MM.1S (cell line): Measurements from ENCODE around the gene ULBP1.

Source experiments
- DNase-seq: peaks from one replicate; pipeline ENCODE4 v3.0.0-alpha.2; 2015
- H2AFZ ChIP-seq: fragments of 300-600 bp; sonication (generic); 2 replicates; pipeline ENCODE4 v1.6.0; 2016; ENCODE audit warnings: antibody characterized with exemption, low read length
- H3F3A ChIP-seq: fragments of 300-600 bp; sonication (generic); 2 replicates; pipeline ENCODE4 v1.6.1; 2016; ENCODE audit warnings: mild to moderate bottlenecking, antibody characterized with exemption, low read length, moderate library complexity, mixed read lengths; ENCODE audit not compliant: insufficient read depth
- H3K27ac ChIP-seq: fragments of 300-600 bp; sonication (generic); 2 replicates; pipeline ENCODE4 v1.5.1; 2016; ENCODE audit warnings: mild to moderate bottlenecking, low read length
- H3K27me3 ChIP-seq: fragments of 300-600 bp; sonication (generic); replicated peaks from 2 replicates; pipeline ENCODE4 v1.6.0; 2016; ENCODE audit warnings: low read length; ENCODE audit not compliant: insufficient read depth
- H3K36me3 ChIP-seq: fragments of 300-600 bp; sonication (generic); replicated peaks from 2 replicates; pipeline ENCODE4 v1.6.1; 2016; ENCODE audit warnings: mild to moderate bottlenecking, low read length, mixed read lengths; ENCODE audit not compliant: insufficient read depth
- H3K4me1 ChIP-seq: fragments of 300-600 bp; sonication (generic); 2 replicates; pipeline ENCODE4 v1.6.1; 2016; ENCODE audit warnings: low read length, mixed read lengths
- H3K4me2 ChIP-seq: fragments of 300-600 bp; sonication (generic); 2 replicates; pipeline ENCODE4 v1.6.0; 2016; ENCODE audit warnings: low read depth, low read length
- H3K4me3 ChIP-seq: fragments of 300-600 bp; sonication (generic); 2 replicates; pipeline ENCODE4 v1.5.1; 2016; ENCODE audit warnings: low read length, mixed read lengths
- H3K79me2 ChIP-seq: fragments of 300-600 bp; sonication (generic); 2 replicates; pipeline ENCODE4 v1.6.1; 2016; ENCODE audit warnings: mixed run types, low read length, mixed read lengths
- H3K9ac ChIP-seq: fragments of 300-600 bp; sonication (generic); 2 replicates; pipeline ENCODE4 v1.6.1; 2016; ENCODE audit warnings: low read length, mixed read lengths
- H3K9me2 ChIP-seq: fragments of 300-600 bp; sonication (generic); replicated peaks from 2 replicates; pipeline ENCODE4 v1.6.1; 2016; ENCODE audit warnings: mild to moderate bottlenecking, low read length, mixed read lengths; ENCODE audit not compliant: insufficient read depth
- H3K9me3 ChIP-seq: fragments of 300-600 bp; sonication (generic); replicated peaks from 2 replicates; pipeline ENCODE4 v1.6.1; 2016; ENCODE audit warnings: mild to moderate bottlenecking, low read length, mixed read lengths; ENCODE audit not compliant: insufficient read depth
- H4K20me1 ChIP-seq: fragments of 300-600 bp; sonication (generic); 2 replicates; pipeline ENCODE4 v1.6.1; 2016; ENCODE audit warnings: mild to moderate bottlenecking, low read length, moderate library complexity, mixed read lengths; ENCODE audit not compliant: insufficient read depth
- EZH2 ChIP-seq: fragments of 300-600 bp; sonication (generic); optimal IDR thresholded peaks from 2 replicates; pipeline ENCODE3; 2017; ENCODE audit warnings: low read depth, mild to moderate bottlenecking, antibody characterized with exemption, low read length, mixed read lengths
- EZH2phosphoT487 ChIP-seq: fragments of 300-600 bp; sonication (generic); IDR thresholded peaks from 2 replicates; pipeline ENCODE4 v1.6.1; 2018; ENCODE audit warnings: antibody characterized with exemption, low read length
- TF ChIP-seq, protein P1 (sequence below): fragments of 300-600 bp; sonication (generic); IDR thresholded peaks from 2 replicates; pipeline ENCODE4 v1.5.1; 2016; ENCODE audit warnings: antibody characterized with exemption, low read length, mixed read lengths

The ULBP1 gene

DNA sequence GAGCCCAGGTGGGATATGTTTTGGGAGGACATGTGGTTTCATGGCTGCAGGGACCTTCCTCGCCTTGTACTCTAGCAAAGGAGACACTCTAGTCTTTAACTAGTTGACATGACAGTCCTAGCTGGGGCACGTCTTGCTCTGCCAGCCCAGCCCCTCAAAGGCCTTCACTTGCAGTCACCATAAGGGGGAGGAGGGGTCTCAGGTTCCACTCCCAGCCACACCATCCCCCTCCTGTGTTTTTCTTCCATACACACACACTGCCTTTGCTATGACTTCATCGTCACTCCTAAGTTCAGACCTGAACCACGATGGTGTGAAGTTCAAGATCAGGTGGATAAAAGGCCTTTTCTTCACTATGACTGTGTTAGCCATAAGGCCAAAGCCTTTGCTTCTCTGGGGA, 13.5 kb downstream of the ULBP1 start:
- no peaks in the 10 kb centered on the region for H3K9me2 ChIP-seq
- H3K9ac ChIP-seq, result no peak overlapping the region
- H3F3A ChIP-seq, result no peaks in the 10 kb centered on the region
- H3K27me3 ChIP-seq, result peaks cover 44% of the 10 kb centered on the region
- no peak overlapping the region for H3K27ac ChIP-seq
- DNase-seq, result no peak
- no peaks in the 10 kb centered on the region for H3K79me2 ChIP-seq
- no peak overlapping the region for H3K4me3 ChIP-seq
- no peaks in the 10 kb centered on the region for H3K9me3 ChIP-seq
- H3K36me3 ChIP-seq, result no peaks in the 10 kb centered on the region
- no peaks in the 10 kb centered on the region for H3K4me1 ChIP-seq
- no peak for TF ChIP-seq EZH2
- no peak for TF ChIP-seq EZH2phosphoT487
- TF ChIP-seq, protein P1, sequence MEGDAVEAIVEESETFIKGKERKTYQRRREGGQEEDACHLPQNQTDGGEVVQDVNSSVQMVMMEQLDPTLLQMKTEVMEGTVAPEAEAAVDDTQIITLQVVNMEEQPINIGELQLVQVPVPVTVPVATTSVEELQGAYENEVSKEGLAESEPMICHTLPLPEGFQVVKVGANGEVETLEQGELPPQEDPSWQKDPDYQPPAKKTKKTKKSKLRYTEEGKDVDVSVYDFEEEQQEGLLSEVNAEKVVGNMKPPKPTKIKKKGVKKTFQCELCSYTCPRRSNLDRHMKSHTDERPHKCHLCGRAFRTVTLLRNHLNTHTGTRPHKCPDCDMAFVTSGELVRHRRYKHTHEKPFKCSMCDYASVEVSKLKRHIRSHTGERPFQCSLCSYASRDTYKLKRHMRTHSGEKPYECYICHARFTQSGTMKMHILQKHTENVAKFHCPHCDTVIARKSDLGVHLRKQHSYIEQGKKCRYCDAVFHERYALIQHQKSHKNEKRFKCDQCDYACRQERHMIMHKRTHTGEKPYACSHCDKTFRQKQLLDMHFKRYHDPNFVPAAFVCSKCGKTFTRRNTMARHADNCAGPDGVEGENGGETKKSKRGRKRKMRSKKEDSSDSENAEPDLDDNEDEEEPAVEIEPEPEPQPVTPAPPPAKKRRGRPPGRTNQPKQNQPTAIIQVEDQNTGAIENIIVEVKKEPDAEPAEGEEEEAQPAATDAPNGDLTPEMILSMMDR, result no peak
- no peak overlapping the region for H3K4me2 ChIP-seq
- H2AFZ ChIP-seq, result no peak overlapping the region
- no peaks in the 10 kb centered on the region for H4K20me1 ChIP-seq

DNA sequence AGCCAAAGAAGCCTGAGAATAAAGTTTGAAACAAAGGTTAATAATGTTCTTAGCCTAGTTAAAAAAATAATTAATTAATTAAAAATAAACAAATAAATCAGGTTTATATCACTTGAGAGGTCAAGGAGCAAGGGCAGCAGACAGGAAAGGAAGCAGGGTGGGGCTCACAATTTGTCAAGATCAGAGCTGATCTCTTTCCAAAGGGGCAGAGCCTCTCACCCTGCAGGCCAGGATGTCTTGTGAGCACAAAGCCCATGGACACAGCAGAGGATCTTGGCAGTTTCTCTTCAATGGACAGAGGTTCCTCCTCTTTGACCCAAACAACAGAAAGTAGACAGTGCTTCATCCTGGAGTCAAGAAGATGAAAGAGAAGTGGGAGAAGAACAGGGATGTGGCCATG, 14.9 kb downstream of the ULBP1 start:
- no peak overlapping the region for H3K27ac ChIP-seq
- no peaks in the 10 kb centered on the region for H3K36me3 ChIP-seq
- H3K9me2 ChIP-seq, result no peaks in the 10 kb centered on the region
- no peak for DNase-seq
- H3K4me1 ChIP-seq, result no peaks in the 10 kb centered on the region
- H4K20me1 ChIP-seq, result no peaks in the 10 kb centered on the region
- peaks cover 54% of the 10 kb centered on the region for H3K27me3 ChIP-seq
- no peaks in the 10 kb centered on the region for H3K9me3 ChIP-seq
- TF ChIP-seq EZH2phosphoT487, result no peak
- no peak for TF ChIP-seq EZH2
- TF ChIP-seq, protein P1, result no peak
- H3K9ac ChIP-seq, result no peak overlapping the region
- no peaks in the 10 kb centered on the region for H3F3A ChIP-seq
- H2AFZ ChIP-seq, result no peak overlapping the region
- no peak overlapping the region for H3K4me2 ChIP-seq
- H3K79me2 ChIP-seq, result no peaks in the 10 kb centered on the region
- no peak overlapping the region for H3K4me3 ChIP-seq

DNA sequence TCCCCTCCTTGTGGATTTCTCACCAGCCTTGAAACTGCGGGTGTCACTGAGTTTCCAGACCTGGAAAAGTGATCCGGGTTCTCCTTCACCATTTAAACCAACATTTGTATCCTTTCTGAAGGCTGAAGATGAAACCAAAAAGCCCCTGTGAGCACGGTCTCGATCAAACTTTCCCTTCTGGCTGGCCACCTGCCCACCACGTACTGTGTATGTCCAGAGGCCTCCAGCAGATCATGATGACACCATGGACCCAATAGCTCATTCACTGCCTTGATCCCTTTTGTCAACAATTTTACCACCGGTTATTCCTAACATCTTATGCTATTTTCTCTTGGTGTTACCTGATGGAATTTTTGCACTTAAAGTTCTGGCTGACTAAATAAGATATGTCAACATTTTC, 15.6 kb downstream of the ULBP1 start:
- H3F3A ChIP-seq, result no peaks in the 10 kb centered on the region
- TF ChIP-seq EZH2 (no peak), EZH2phosphoT487 (no peak)
- TF ChIP-seq, protein P1, result no peak
- H3K9me2 ChIP-seq, result no peaks in the 10 kb centered on the region
- H3K27ac ChIP-seq, result no peak overlapping the region
- peaks cover 48% of the 10 kb centered on the region for H3K27me3 ChIP-seq
- H2AFZ ChIP-seq, result no peak overlapping the region
- no peak overlapping the region for H3K9ac ChIP-seq
- no peak for DNase-seq
- no peaks in the 10 kb centered on the region for H3K79me2 ChIP-seq
- no peaks in the 10 kb centered on the region for H4K20me1 ChIP-seq
- H3K4me1 ChIP-seq, result no peaks in the 10 kb centered on the region
- H3K4me3 ChIP-seq, result no peak overlapping the region
- H3K4me2 ChIP-seq, result no peak overlapping the region
- H3K36me3 ChIP-seq, result no peaks in the 10 kb centered on the region
- H3K9me3 ChIP-seq, result no peaks in the 10 kb centered on the region

DNA sequence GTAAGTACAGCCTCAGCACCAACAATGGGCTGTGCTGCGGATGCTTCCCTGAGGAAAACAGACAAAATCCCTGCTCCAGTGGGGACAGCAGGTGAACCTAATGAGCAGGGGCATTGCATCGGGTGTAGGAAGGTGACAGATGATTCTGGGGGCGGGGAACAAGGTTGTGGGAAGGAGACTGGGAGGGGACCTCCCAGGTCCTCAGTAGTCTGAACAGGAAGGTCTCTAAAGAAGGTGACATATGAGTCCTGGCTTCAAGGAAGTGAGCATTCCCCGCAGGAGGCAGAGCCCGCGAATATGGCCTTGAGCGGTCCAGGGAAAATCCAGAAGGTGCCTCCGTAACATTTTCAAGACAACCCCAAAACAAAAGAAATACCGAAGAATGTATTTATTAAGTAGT, 19.4 kb downstream of the ULBP1 start:
- no peak overlapping the region for H3K4me2 ChIP-seq
- no peaks in the 10 kb centered on the region for H3K79me2 ChIP-seq
- H3F3A ChIP-seq, result no peaks in the 10 kb centered on the region
- no peak overlapping the region for H3K27ac ChIP-seq
- no peaks in the 10 kb centered on the region for H4K20me1 ChIP-seq
- no peak overlapping the region for H3K9ac ChIP-seq
- H3K4me3 ChIP-seq, result no peak overlapping the region
- no peaks in the 10 kb centered on the region for H3K36me3 ChIP-seq
- DNase-seq, result no peak
- peaks cover 76% of the 10 kb centered on the region for H3K27me3 ChIP-seq
- H3K9me3 ChIP-seq, result no peaks in the 10 kb centered on the region
- TF ChIP-seq, protein P1, result no peak
- TF ChIP-seq EZH2, result no peak
- TF ChIP-seq EZH2phosphoT487, result no peak
- no peaks in the 10 kb centered on the region for H3K4me1 ChIP-seq
- no peaks in the 10 kb centered on the region for H3K9me2 ChIP-seq
- no peak overlapping the region for H2AFZ ChIP-seq
